ENCODE measurements around the gene FTL.

The FTL gene

DNA sequence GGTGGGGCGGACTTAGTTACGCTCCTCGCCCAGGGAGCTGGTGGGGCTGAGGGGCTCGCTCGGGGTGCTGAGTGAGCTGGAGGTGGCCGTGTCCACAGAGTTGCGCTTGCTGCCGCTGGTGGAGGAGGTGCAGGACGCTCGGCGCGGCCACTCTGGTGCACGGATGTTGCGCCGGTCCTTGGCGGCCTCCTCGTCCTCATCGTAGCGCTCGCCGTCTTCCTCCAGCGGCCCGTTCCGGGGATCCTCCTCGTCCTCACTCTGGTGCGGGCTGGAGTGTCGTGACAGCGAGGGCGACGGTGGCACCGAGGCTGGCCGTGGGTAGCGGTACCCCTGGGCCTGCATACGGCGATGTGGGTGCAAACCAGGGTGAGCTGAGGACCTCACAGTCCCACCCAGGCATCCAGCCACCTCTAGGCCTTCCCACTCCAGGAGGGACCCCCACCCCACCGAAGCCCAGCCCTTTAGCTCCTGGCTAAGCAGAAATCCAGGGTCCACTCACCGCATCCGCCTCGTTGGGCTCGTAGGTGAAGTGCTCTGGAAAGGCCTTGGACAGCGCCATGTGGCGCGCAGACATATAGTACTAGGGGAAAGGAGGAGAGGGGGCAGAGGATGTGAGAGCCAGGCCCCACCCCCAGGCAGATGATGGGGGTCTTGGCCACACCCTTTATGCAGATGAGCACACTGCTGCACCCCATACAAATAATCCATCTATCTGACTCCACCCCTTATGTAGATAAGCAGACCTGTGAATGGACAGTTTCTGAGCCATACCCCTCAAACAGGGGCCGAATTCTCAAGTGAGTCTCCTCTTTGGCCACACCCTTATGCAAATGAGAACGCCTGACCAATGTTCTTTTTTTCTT lies 4.4 kb downstream of the FTL start:
- no peak for DNase-seq (ENCODE audit: low spot score)
- TF ChIP-seq CTCF (IDR thresholded peaks at IDR 0.05; ENCODE audit: extremely low read depth, insufficient read depth, missing control alignments), result no peak
- in situ Hi-C loops (cut with MboI; ENCODE audit: low pct_unique_long_range_greater_than_20kb, low sequenced_read_pairs, unreplicated experiment), result loop anchor here (25.0 kb wide), 2 partner anchors 107 to 332 kb away; partner anchors contain the start of genes CA11, DBP, PLEKHA4 and PPP1R15A

DNA sequence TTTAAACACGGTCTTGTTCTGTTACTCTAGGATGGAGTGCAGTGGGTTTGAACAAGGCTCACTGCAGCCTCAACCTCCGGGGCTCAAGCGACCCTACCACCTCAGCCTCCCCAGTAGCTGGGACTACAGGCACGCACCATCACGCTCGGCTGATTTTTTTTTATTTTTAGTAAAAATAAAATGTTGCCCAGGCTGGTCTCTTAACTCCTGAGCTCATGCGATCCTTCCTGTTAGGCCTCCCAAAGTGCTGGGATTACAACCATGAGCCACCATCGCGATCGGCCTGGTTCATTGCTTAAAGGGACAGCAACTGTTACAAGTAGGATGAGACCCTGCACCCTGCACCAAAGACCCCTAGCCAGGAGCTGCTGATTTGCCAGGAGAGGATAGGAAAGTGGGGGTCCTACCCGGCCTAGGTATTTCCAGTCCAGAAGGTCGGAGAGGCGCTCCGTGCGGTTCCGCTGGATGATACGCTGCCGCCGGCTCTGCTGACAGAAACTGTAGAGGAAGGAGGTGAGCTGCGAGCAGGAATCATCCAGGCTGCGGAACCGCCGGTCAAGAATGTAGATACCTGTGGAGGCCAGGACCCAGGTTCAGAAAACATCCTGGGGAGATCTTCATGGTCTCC lies 5.1 kb downstream of the FTL start:
- no peak for TF ChIP-seq CTCF (IDR thresholded peaks at IDR 0.05; ENCODE audit: extremely low read depth, insufficient read depth, missing control alignments)
- in situ Hi-C loops (cut with MboI; ENCODE audit: low pct_unique_long_range_greater_than_20kb, low sequenced_read_pairs, unreplicated experiment), result loop anchor here (25.0 kb wide), 2 partner anchors 108 to 333 kb away; partner anchors contain the start of genes CA11, DBP, PLEKHA4 and PPP1R15A
- DNase-seq (ENCODE audit: low spot score), result no peak

GRCh38 chr19:48970923-48971395 lies 5.8 kb downstream of the FTL start:
- peak; percentile 95 for TF ChIP-seq CTCF (IDR thresholded peaks at IDR 0.05; ENCODE audit: extremely low read depth, insufficient read depth, missing control alignments)
- DNase-seq (ENCODE audit: low spot score), result peak; percentile 81
- in situ Hi-C loops (cut with MboI; ENCODE audit: low pct_unique_long_range_greater_than_20kb, low sequenced_read_pairs, unreplicated experiment), result loop anchor here (25.0 kb wide), 2 partner anchors 109 to 334 kb away; partner anchors contain the start of genes CA11, DBP, PLEKHA4 and PPP1R15A

- DNase-seq (ENCODE audit: low spot score), result no peak
- in situ Hi-C loops (cut with MboI; ENCODE audit: low pct_unique_long_range_greater_than_20kb, low sequenced_read_pairs, unreplicated experiment), result no loop called here
Measured at GRCh38 chr19:48975947-48976847, 11.1 kb downstream of the FTL start.

DNA sequence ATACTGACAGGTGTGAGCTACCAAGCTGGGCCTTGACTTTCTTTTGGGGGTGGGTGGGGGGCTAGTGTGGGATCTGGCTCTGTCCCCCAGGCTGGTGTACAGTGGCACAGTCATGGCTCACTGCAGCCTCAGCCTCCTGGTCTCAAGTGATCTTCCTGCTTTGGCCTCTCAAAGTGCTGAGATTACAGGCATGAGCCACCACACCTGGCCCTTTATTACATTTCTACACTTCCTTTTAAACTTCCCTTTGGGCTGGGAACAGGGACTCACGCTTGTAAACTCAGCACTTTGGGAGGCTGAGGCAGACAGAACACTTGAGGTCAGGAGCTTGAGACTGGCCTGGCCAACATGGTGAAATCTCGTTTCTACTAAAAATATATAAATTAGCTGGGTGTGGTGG lies 12.0 kb downstream of the FTL start:
- in situ Hi-C loops (cut with MboI; ENCODE audit: low pct_unique_long_range_greater_than_20kb, low sequenced_read_pairs, unreplicated experiment), result no loop called here
- DNase-seq (ENCODE audit: low spot score), result no peak
- TF ChIP-seq CTCF (IDR thresholded peaks at IDR 0.05; ENCODE audit: extremely low read depth, insufficient read depth, missing control alignments), result no peak

More at GRCh38 chr19:48975947-48976847, 11.1 kb downstream of the FTL start:
- TF ChIP-seq CTCF (IDR thresholded peaks at IDR 0.05; ENCODE audit: extremely low read depth, insufficient read depth, missing control alignments), result no peak

GRCh38 chr19:48982280-48982679 lies 17.2 kb downstream of the FTL start:
- TF ChIP-seq CTCF (IDR thresholded peaks at IDR 0.05; ENCODE audit: extremely low read depth, insufficient read depth, missing control alignments), result no peak
- in situ Hi-C loops (cut with MboI; ENCODE audit: low pct_unique_long_range_greater_than_20kb, low sequenced_read_pairs, unreplicated experiment), result no loop called here
- DNase-seq (ENCODE audit: low spot score), result no peak

Data from GM13977 (cell line).